Activated CD8-positive, alpha-beta memory T cell treated with anti-CD3 and anti-CD28 coated beads, Interleukin-2, amount 50 U/mL, for 1 hour (primary cell): ENCODE measurements around the gene MTREX.

ENCODE experiments used
- DNase-seq: peaks from one replicate; pipeline ENCODE4 v3.0.0-alpha.2; 2020; ENCODE audit errors: extremely low read depth

Gene MTREX

DNA sequence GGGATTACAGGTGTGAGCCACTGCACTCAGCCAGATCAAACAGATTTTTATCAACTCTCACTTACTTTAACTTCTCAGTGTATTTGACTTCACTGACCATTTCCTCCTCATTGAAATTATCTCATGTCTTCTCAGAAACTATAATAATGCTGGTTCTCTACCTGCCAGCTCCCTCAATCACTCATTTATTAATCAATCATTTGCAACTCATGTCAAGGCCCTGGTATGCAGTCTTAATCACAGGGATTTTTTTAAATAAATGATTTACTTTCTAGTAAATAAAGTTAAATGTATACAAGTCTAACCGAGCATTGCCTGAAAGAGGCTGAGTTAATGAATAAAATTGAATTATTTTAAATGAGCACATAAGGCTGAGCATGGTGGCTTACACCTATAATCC, 163.7 kb downstream of the MTREX start:
- no peak for DNase-seq

DNA sequence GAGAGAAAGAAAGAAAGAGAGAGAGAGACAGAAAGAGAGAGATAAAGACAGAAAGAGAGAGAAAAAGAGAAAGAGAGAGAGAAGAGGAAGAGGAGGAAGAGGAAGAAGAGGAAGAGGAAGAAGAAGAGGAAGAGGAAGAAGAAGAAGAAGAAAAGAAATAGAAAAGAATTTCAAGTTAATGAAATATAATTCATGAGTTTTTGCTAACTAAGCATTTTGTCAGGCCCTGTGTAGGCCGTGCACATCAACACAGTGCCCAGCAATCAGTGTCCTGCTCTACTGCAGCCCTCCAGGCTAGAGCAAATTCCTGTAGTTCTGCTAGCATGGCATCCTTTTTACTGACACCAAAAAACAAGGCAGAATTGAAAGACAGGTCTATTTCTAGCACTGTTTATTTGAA, 164.9 kb downstream of the MTREX start:
- DNase-seq = no peak
